Germinal center (tissue), 1 donor: ENCODE data around the gene CELSR1.
"Not testable (repeated sequence)": the region's sequence is repeated elsewhere in the genome, so short reads cannot be mapped to it uniquely, and the experiment has no call there.

Source experiments
- DNase-seq: peaks from one replicate; pipeline ENCODE4 v3.0.0; 2012; ENCODE audit warnings: mixed read lengths, low spot score

The CELSR1 gene

GRCh38 chr22:46417769-46418168 is 119.7 kb downstream of the CELSR1 start:
- DNase-seq, result no peak

GRCh38 chr22:46416891-46417580 is 120.4 kb downstream of the CELSR1 start:
- DNase-seq, result no peak

GRCh38 chr22:46416520-46416871 is 120.9 kb downstream of the CELSR1 start:
- DNase-seq, result no peak

- DNase-seq, result no peak
These were observed 121.5 kb downstream of the CELSR1 start for GRCh38 chr22:46415776-46416519.

GRCh38 chr22:46414704-46415103 is 122.7 kb downstream of the CELSR1 start:
- DNase-seq, result no peak

- no peak for DNase-seq
These were observed 123.6 kb downstream of the CELSR1 start for GRCh38 chr22:46413725-46414379.

- no peak for DNase-seq
These were observed 126.1 kb downstream of the CELSR1 start for GRCh38 chr22:46411347-46411746.

- no peak for DNase-seq
These were observed 127.1 kb downstream of the CELSR1 start for GRCh38 chr22:46410291-46410808.

- no peak for DNase-seq
These were observed 127.7 kb downstream of the CELSR1 start for GRCh38 chr22:46409631-46410210.

GRCh38 chr22:46408568-46409506 is 128.6 kb downstream of the CELSR1 start:
- DNase-seq, result no peak

GRCh38 chr22:46407748-46408147 is 129.7 kb downstream of the CELSR1 start:
- no peak for DNase-seq

GRCh38 chr22:46406791-46407190 is 130.6 kb downstream of the CELSR1 start:
- DNase-seq, result no peak

- DNase-seq, result no peak
These were observed 131.1 kb downstream of the CELSR1 start for GRCh38 chr22:46406349-46406748.

- no peak for DNase-seq
These were observed 131.5 kb downstream of the CELSR1 start for GRCh38 chr22:46405901-46406300.

GRCh38 chr22:46403880-46404279 is 133.5 kb downstream of the CELSR1 start:
- DNase-seq, result not testable (repeated sequence)

GRCh38 chr22:46402505-46402904 is 134.9 kb downstream of the CELSR1 start:
- DNase-seq, result no peak

- no peak for DNase-seq
These were observed 136.1 kb downstream of the CELSR1 start for GRCh38 chr22:46401370-46401769.

GRCh38 chr22:46399251-46400024 is 138.0 kb downstream of the CELSR1 start:
- no peak for DNase-seq

GRCh38 chr22:46397951-46398350 is 139.5 kb downstream of the CELSR1 start:
- DNase-seq, result no peak

GRCh38 chr22:46397514-46397913 is 139.9 kb downstream of the CELSR1 start:
- DNase-seq, result no peak

GRCh38 chr22:46397049-46397448 is 140.4 kb downstream of the CELSR1 start:
- not testable (repeated sequence) for DNase-seq
